GM03348 (cell line): ENCODE measurements around the gene CAPNS2.
A peak's percentile ranks its signal among the peaks of the same experiment; 100 is the strongest.
"Not testable (repeated sequence)": the region's sequence is repeated elsewhere in the genome, so short reads cannot be mapped to it uniquely, and the experiment has no call there.

ENCODE experiments used
- DNase-seq: peaks from one replicate; pipeline ENCODE4 v3.0.0; 2012; ENCODE audit warnings: low spot score

CAPNS2 gene

GRCh38 chr16:55568207-55568606 lies 1.7 kb downstream of the CAPNS2 start:
- no peak for DNase-seq

GRCh38 chr16:55569025-55569424 lies 2.5 kb downstream of the CAPNS2 start:
- DNase-seq = peak; percentile 27

- DNase-seq = no peak
These were observed 3.7 kb downstream of the CAPNS2 start for GRCh38 chr16:55570159-55570558.

GRCh38 chr16:55571191-55571897 lies 4.9 kb downstream of the CAPNS2 start:
- DNase-seq = no peak

DNA sequence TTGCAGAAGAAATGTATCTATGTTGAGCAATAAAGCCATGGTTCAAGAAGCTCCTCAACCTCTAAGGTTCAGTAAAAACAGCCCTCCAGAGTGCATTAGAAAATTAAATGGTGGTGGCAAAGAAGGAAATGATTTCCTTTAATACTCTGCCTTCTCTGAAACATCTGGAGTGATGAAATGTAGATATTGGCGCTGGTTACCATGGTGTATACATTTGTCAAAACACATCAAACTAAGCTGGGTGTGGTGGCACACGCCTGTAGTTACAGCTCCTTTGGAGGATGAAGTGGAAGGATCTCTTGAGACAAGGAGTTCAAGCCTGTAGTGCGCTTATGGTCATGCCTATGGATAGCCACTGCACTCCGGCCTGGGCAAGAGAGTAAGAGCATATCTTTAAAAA lies 6.0 kb downstream of the CAPNS2 start:
- DNase-seq = no peak

DNA sequence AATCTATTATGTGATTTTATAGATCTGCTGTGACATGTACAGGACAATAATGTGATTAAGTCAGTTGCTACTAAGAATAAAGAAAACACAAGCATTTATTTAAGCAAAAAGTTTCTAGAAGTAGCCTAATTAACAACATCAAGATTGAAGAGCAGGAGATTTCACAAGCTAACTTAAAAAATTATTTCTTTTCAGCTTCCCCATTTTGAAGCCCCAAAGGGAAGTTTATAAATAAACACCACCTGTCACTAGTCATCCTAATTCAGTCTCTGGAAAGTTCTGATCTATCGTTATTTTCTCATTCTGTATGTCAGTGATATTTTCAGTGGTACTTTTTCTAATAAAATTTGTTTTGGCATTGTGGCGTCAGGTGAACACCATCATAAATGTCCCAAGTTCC lies 8.3 kb downstream of the CAPNS2 start:
- DNase-seq = no peak

DNA sequence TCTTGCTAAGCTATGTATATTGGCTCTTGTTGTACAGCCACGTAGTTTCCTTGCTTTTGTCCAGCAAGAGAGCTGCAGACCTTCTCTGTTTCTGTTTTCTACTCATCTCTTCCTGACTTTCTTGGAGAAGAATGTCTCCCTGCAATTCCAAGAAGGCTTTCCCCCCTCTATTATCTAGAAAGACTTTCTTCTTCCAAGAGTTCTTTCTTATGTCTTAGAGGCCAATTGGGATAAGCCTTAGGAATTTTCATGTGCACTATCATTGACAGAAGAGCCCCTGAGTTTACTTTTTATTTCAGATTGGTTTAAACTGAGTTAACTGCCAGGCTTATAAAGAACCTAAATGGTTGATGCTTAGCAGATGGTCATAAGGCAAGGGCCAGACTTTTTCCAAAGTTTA lies 9.0 kb downstream of the CAPNS2 start:
- DNase-seq = no peak

- DNase-seq = no peak
These were observed 9.9 kb downstream of the CAPNS2 start for GRCh38 chr16:55576384-55576783.

- DNase-seq = no peak
These were observed 11.4 kb downstream of the CAPNS2 start for GRCh38 chr16:55577887-55578286.

- no peak for DNase-seq
These were observed 19.1 kb downstream of the CAPNS2 start for GRCh38 chr16:55585631-55586030.

DNA sequence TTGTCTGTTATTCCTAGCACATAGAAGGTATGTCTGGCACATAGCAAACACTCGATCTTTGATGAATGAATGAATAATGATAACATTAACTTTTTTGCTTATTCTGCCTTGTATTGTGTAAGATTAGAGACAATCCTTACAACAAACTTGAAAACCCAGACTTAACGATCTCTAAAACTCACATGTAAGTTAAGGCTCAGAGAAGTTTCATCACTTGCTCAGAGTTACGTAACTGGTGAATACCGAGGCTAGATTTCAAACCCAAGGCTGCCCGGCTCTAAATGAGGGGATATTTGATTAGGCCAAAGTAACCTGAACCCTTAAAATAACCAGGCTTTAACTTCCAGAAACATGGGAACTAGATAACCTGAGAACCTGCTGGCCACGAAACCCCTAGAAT lies 22.3 kb downstream of the CAPNS2 start:
- DNase-seq = no peak

DNA sequence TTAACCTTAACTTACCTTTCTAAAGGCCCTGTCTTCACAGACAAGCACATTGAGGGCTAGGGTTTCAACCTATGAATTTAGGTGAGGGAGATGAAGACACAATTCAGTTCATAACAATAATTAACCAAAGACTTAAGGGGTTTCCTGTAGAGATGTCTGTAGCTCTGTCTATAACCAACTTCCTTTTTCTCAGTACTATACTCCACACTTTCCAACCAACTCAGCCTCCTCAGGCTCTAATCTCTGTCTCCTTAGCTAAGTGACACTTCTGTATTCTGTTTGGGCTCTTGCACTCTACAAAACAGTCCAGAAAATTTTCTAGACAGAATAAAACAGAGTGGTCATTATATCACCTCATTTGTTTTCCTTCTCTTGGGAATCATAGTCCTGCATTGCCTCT lies 25.8 kb downstream of the CAPNS2 start:
- DNase-seq = no peak

GRCh38 chr16:55597928-55598327 lies 31.4 kb downstream of the CAPNS2 start:
- DNase-seq = no peak

DNA sequence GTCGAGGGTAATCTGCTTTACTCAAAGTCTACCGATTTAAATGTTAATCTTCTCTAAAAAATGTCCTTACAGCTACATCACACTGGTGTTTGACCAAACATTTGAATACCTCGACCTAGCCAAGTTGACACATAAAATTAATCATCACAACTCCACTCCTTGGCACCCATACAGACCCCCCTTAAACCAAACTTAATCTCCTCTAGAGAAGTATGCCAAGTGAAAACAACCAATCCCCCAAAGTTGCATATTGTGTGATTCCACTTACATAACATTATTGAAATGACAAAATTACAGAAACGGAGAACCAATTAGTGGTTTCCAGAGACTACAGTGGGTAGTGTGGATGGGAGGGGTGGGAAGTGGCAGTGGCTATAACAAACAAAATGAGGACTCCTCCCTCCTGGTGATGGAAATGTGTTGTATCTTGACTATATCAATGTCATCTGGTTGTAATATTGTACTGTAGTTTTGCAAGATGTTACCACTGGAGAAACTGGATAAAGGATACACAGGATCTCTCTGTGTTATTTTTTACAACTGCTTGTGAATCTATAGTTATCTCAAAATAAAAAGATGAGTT lies 39.4 kb downstream of the CAPNS2 start:
- no peak for DNase-seq

DNA sequence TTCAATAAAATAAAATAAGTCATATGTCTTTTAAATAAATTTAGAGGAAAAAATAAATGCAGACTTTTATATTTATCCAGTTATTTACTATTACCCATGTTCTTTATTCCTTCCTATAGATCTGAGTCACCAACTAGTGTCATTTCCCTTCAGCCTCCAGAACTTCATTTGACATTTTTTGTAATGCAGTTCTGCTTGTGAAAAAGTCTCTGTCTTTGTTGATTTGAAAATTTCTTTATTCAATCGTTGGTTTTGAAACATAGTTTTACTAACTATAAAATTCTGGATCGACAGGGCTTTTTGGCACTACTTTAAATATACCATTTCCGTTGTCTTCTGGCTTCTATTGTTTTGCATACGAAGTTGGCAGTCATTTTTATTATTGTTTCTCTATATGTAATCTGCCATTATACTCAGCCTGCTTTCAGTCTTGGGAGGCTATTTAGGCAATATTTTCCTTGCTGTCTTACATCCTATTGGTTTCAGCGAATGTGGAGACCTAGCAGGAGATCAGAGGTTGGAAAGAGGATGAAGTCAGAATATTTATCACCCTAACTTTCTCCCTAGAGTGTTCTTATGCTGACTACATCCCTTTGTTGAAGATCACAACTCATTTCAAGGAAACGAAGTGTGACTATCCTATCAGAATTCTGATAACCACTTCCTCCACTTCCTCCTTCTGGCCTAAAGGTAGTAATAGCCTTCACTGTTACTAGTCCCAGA lies 47.3 kb downstream of the CAPNS2 start:
- no peak for DNase-seq

DNA sequence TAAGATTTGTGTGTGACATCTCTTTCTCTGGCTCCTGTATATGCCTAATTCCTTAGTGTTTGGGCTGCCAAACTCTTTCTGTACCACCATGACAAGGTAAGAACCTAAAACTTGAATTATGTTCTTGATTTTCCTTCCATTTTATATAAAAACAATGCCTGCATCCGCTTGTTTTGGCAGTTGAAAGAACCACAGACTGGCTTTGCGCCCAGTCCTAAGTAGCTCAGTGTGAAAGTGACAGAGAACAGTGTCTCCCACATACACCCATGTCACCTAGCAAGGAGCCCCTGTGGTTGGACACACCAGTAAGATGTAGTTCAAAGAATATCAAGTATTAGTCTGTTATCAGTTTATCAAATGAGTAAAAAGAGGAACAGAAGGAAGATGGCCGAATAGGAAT lies 48.6 kb downstream of the CAPNS2 start:
- DNase-seq = no peak

- not testable (repeated sequence) for DNase-seq
These were observed 49.2 kb downstream of the CAPNS2 start for GRCh38 chr16:55615670-55616069.
